SU-DHL-6 (cell line): ENCODE data around the gene CCDC141.
"Not testable (repeated sequence)": the region's sequence is repeated elsewhere in the genome, so short reads cannot be mapped to it uniquely, and the experiment has no call there.

Experiments
- EZH2phosphoT487 ChIP-seq: fragments of 200-600 bp; sonication (generic), shearing (Covaris generic); conservative IDR thresholded peaks from 2 replicates; pipeline ENCODE4 v1.6.1; 2018; ENCODE audit warnings: mild to moderate bottlenecking, antibody characterized with exemption, low read length, moderate library complexity, mixed read lengths
- TF ChIP-seq, protein P1 (sequence below): fragments of 200-600 bp; sonication (generic); IDR thresholded peaks from one replicate; pipeline ENCODE4 v1.5.1; 2017; ENCODE audit warnings: antibody characterized with exemption, mild to moderate bottlenecking, low read length, moderate library complexity; ENCODE audit not compliant: insufficient read depth, poor library complexity, severe bottlenecking

DNA sequence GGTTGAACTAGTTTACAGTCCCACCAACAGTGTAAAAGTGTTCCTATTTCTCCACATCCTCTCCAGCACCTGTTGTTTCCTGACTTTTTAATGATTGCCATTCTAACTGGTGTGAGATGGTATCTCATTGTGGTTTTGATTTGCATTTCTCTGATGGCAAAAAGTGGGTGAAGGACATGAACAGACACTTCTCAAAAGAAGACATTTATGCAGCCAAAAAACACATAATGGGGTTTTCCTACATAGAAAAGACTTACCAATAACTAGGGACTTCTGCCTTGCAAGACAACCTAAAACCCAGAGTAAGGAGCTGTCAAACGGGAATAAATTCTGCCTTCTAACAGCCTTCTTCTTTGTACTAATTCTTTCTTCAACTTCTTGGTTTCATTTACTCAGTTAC is 4.3 kb downstream of the CCDC141 start:
- not testable (repeated sequence) for TF ChIP-seq EZH2phosphoT487
- TF ChIP-seq, protein P1, sequence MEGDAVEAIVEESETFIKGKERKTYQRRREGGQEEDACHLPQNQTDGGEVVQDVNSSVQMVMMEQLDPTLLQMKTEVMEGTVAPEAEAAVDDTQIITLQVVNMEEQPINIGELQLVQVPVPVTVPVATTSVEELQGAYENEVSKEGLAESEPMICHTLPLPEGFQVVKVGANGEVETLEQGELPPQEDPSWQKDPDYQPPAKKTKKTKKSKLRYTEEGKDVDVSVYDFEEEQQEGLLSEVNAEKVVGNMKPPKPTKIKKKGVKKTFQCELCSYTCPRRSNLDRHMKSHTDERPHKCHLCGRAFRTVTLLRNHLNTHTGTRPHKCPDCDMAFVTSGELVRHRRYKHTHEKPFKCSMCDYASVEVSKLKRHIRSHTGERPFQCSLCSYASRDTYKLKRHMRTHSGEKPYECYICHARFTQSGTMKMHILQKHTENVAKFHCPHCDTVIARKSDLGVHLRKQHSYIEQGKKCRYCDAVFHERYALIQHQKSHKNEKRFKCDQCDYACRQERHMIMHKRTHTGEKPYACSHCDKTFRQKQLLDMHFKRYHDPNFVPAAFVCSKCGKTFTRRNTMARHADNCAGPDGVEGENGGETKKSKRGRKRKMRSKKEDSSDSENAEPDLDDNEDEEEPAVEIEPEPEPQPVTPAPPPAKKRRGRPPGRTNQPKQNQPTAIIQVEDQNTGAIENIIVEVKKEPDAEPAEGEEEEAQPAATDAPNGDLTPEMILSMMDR, result not testable (repeated sequence)
